Measurements from ENCODE around the gene CTNNBIP1.

DNA sequence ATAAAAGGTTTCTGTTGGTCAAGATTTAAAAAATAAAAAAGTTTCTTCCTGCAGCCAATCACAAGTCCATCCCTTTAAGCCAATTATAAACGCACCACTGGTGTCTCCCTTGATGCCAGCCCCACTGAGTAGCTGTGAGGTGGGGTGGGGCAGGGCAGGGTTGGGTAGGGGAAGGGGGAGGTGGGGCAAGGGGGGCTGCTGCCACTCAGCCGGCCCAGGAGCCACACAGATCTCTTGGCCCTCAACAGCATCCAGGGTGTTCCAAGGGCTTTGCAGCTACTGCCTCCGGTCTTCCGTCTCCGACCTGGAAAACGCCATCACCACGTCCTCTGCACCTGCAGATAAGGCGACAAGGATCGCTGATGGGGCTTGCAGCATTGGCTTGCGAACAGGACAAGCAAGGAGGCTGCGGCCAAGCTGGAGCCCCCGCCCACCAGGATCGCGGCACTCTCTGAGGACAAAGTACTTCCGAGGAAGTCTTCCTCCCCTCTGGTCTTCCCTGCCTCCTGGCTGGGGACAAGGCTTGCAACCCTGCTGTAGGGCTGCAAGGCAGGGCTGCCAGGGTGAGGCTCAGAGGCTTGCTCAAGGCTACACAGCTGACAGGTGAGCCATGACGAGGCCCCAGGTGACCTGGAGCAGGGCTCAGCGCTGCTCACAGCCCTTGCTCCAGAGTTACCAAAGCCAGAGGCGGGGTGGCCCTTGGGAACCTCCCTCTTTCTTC lies 59.5 kb downstream of the CTNNBIP1 start:
- TF ChIP-seq RAD21 (IDR thresholded peaks at IDR 0.05; ENCODE audit: low read depth) (no peak), ZBTB7A (IDR thresholded peaks at IDR 0.05; ENCODE audit: low read depth) (no peak), CEBPB (IDR thresholded peaks at IDR 0.05) (no peak), TAF1 (IDR thresholded peaks at IDR 0.05; ENCODE audit: low read depth) (no peak), EP300 (IDR thresholded peaks at IDR 0.05; ENCODE audit: borderline replicate concordance) (no peak)
- TF ChIP-seq, protein P1, sequence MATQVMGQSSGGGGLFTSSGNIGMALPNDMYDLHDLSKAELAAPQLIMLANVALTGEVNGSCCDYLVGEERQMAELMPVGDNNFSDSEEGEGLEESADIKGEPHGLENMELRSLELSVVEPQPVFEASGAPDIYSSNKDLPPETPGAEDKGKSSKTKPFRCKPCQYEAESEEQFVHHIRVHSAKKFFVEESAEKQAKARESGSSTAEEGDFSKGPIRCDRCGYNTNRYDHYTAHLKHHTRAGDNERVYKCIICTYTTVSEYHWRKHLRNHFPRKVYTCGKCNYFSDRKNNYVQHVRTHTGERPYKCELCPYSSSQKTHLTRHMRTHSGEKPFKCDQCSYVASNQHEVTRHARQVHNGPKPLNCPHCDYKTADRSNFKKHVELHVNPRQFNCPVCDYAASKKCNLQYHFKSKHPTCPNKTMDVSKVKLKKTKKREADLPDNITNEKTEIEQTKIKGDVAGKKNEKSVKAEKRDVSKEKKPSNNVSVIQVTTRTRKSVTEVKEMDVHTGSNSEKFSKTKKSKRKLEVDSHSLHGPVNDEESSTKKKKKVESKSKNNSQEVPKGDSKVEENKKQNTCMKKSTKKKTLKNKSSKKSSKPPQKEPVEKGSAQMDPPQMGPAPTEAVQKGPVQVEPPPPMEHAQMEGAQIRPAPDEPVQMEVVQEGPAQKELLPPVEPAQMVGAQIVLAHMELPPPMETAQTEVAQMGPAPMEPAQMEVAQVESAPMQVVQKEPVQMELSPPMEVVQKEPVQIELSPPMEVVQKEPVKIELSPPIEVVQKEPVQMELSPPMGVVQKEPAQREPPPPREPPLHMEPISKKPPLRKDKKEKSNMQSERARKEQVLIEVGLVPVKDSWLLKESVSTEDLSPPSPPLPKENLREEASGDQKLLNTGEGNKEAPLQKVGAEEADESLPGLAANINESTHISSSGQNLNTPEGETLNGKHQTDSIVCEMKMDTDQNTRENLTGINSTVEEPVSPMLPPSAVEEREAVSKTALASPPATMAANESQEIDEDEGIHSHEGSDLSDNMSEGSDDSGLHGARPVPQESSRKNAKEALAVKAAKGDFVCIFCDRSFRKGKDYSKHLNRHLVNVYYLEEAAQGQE (IDR thresholded peaks at IDR 0.05; ENCODE audit: low read depth) = no peak
